Iris pigment epithelial cell (primary cell): ENCODE data around the gene ZNF521.
"Not testable (repeated sequence)": the region's sequence is repeated elsewhere in the genome, so short reads cannot be mapped to it uniquely, and the experiment has no call there.

Experiments
- DNase-seq: peaks from one replicate; pipeline ENCODE4 v3.0.0-alpha.2; 2011; ENCODE audit warnings: low read depth

The ZNF521 gene

DNA sequence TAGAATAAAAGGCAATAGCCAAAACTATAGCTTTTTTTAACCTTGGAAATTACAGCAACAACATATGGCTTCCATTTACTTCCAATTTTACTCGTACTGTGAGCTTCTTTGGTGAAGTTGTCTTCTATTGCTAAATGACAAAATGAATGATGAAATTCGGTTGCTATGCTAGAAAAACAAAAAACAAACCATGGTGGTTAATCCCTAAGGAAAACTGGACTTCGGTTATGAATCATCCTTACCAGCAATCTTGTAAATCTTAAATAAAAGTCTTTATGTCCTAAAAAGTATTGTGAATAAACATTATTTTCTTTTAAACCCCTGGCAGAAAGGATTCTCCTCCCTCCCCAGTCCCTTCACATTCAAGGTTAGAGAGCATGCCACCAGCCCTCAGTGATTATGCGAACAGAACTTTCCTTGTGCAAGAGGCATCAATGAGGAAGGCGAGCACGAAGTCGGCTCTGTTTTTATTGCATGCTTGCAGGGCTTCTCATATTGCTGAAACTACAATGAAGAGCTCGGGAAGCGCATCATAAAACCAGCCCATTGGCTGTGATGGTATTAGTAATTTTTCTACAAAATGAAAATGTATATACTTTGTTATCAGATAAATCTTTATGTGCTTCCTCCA is 62.9 kb downstream of the ZNF521 start:
- peak; percentile 86 for DNase-seq

DNA sequence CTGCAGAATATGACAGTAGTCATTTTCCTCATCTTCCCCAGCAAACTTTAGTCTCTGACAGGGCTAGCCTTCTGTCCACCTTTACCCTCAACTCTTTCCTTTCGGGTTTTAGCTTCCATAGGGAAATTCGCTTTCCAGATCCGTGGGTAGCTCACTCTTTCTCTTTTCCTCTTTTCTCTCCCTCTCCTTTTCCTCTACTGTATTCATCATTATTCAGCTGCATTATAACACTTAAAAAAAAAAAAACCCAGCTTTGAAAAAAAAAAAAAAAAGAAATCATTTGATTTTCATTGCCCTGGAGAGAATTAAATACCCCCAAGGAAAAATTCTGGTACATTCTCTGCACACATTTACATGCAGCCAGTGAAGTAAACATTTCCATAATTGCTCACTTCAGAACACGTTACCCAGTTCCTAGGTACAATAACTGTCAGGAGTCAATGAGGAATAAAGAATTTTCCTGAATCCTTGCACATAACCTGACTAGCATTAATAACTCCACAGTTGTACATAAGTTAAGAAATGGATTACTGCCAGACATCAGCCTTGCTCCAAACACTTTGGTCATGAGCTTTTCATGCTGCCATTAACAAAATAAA is 63.5 kb downstream of the ZNF521 start:
- DNase-seq = no peak

- DNase-seq = no peak
Observed at GRCh38 chr18:25287106-25287505, 64.9 kb downstream of the ZNF521 start.

GRCh38 chr18:25284861-25285550 is 67.0 kb downstream of the ZNF521 start:
- DNase-seq = peak; percentile 36

DNA sequence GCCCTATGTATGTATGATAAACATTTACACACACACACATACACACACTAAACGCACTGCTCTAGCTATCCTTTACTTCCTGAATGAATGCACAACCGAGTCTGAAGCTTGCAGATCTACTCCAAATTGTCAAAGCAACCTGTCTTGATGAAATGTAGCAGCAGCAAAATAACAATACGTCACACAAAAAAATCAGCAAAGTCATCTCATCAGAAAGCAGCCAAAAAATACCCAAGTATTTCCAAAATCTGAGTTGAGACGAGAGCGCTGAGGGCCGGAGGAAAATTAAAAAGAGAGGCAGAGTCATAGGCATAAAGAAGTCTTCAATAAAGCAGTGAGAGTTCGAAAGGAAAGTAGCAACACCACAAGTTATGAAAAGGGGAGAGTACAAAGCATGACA is 67.7 kb downstream of the ZNF521 start:
- DNase-seq = no peak

DNA sequence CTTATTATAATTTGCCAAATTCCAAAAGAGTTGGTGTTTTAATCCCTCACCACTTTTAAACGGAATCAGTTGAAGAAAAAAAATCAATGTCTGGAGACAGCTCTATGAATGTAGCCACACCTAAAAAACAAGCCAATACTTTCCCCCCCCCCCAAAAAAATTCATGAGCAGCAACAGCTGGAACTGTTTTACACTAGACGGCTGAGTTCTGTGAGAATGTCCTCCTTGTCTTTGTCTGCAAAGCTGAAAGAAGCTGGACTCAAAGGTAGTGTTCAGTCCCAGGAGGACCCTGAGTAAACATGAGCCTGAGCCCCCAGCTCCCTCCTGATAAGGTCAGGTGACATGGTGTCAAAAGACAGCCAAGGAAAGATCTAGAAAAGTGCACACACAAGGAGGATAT is 68.2 kb downstream of the ZNF521 start:
- no peak for DNase-seq

DNA sequence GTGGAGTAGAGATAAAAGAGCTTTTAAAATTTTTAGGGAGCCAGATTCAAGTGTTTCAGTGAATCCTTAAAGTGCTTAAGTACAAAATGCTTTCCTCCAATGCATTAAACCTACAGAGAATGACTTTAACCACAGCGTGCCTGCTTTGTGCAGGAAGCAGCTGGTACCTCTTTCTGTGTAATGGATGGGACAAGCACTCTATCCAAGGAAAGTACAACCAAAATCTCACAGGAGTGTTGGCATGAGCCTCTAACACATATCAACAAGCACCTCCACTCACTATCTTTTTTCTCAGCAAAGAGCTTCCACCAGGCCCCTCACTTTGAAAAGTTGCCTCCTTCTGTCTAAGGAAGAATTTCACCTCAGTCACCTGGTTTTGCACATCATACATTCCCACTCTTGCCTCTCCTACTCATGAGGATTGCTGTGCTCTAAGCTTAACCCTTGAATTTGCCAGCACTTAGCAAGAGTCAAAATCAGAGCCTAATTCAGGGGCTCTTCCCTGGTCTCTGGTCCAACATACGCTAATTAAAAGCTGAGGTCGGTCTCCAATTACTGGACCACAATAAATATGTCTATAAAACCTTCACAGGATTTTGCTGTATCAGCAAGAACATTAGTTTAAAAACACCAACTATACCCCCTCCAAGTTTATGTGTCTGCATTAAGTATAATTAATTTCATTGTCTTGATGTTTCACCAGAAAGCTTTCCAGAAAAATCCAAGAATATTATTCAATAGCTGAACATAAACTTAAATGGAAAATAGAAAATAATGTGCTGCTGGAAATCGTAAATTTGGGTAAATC is 68.9 kb downstream of the ZNF521 start:
- no peak for DNase-seq

DNA sequence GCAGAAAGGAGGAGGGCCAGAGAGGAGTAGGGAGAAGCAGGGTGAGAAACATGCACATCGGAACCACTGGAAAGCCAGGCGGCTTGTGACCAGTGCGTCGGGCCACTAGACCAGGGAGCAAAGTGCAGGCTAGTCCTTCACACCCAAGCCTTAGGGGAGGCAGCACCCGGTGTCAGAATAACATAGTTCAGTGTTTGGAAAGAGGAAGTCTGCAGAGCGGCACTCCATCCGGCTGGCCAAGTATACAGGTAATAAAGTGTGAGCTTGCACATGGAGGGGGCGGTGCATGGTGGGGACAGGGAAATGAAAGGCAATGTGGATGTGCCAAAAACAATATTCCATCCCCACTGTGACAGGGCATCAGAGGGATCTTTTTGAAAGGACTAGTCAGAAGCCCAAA is 69.7 kb downstream of the ZNF521 start:
- no peak for DNase-seq

GRCh38 chr18:25281556-25281955 is 70.4 kb downstream of the ZNF521 start:
- no peak for DNase-seq

- DNase-seq = no peak
Observed at GRCh38 chr18:25279961-25280360, 72.0 kb downstream of the ZNF521 start.

DNA sequence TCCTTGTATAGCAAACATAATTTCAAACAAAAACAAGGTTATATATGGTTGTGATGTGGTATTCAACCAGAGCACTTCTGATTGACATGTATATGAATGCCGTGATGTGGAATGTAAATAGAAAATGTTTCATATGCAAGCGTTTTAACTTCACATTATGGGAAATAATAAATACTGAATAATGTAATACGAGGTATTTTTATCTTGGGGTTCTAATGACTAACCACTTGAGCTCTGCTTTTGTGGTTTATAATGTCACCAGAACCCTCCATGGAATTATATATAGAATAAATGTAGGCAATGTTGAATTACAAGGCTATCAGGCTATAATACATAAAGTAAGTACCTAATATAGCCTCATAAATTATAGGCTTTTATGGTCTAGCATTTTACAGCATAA is 72.4 kb downstream of the ZNF521 start:
- DNase-seq = peak; percentile 33

DNA sequence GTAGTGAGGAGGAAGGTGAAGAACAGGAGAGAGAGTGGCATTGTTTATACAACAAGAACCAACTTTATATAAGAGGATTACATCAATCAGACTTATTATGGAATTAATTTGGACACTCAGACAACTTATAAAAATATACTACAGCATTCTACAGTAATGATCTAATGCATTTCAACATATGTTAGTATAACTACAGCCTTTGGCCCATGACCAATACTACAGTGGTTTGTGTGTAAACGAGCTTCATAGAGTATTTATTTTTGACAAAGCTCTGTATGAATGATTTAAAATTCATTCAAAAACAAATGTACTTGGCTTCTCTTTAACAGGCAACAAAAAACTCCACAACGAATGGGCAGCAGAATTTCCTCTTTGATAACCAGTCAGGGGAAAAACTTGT is 72.8 kb downstream of the ZNF521 start:
- DNase-seq = peak; percentile 71

GRCh38 chr18:25278394-25278793 is 73.6 kb downstream of the ZNF521 start:
- DNase-seq = peak; percentile 31

- no peak for DNase-seq
Observed at GRCh38 chr18:25275412-25276001, 76.5 kb downstream of the ZNF521 start.

DNA sequence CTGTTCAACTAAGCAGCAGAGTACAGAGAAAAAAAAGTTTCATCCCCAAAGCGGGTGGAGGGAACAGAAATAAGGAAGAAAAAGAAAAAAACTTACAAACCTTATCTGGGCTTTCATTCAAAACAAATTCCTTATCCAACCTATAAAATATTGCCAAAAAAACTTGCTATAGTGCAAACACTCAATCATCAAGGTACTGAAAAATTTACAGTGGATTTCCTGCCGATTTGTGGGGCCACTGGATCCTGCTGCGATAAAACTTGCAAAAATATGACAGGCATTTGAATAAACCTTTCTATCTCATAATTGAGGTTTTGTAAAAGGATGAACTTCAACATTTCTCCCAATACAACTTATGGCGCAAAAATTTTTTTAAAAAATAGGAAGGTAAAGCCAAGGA is 77.0 kb downstream of the ZNF521 start:
- no peak for DNase-seq

- not testable (repeated sequence) for DNase-seq
Observed at GRCh38 chr18:25266931-25267527, 84.9 kb downstream of the ZNF521 start.

DNA sequence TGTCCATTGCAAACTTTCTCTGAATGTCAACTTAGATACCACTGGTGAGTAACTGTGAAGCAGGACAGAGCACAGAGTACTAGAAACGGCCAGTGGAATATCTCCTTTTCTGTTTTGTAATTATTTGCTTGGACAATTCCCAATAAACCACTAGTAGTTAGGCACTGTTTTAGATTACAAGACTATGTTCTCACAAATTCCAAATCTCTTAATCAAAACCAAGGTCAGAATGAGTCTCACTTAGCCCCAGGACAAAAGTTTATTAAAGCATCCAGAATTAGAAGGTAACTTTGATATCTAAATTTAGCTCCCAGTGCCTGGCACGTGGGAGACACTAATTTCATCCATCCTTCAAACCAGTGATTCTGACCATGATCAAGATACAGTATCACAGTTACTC is 89.0 kb downstream of the ZNF521 start:
- DNase-seq = peak; percentile 4

DNA sequence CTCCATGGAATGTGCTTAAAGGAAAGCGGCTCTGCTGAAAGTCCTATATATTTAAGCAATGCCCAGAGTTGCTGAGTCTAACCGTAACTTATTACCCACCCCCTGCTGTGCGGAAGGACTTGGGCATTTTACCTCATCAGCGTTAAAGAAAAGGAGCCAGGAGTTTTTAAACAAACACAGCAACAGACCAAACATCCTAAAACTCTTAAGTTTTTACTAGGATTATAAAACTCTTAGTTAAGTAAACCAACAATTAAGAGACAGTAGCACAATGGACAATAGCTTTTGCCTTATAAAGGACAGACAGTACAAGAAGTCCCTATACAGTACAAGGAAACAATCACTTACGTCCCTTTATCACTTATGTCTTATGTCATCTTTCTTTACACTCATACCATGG is 90.2 kb downstream of the ZNF521 start:
- no peak for DNase-seq

DNA sequence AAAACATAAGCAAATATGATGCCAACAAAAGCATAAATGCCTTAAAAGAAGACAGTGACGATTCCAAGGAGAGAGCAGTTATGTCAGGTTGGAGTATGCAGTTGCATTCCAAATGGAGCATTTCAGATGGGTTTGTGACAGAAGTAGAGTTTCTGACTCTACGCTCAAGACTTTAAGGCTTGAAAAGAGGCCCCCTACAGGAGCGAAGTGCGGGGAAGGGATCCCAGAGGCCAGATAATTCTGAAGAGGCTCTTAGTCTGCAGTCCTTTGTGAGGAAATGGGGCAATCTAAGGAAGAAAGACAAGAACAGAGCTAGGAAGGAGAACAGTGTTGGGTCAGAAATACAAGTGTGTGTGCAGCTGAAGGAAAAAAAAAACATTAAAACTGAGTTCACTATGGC is 95.5 kb downstream of the ZNF521 start:
- no peak for DNase-seq

DNA sequence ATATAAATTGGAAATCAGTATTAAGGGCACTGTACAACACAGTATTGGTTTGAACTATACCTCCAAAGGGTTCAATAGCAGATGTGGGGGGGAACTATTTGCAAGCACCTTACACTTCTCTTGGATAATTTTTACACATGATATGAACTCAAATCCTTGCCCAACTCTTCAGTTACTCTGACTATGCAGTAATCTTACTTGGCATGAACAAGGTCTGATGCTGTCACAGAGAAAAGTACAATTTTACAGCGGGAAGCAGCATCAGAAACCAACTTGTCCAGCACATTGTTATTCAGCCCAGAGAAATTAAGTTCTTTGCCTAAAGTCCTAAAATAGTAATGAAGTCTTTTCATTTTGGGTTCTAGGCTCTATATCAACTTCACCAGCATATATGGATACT is 98.2 kb downstream of the ZNF521 start:
- no peak for DNase-seq

GRCh38 chr18:25253136-25253535 is 98.8 kb downstream of the ZNF521 start:
- no peak for DNase-seq

- DNase-seq = no peak
Observed at GRCh38 chr18:25251068-25251467, 100.9 kb downstream of the ZNF521 start.
